ENCODE data around the gene ANKRD40CL.
A peak's percentile ranks its signal among the peaks of the same experiment; 100 is the strongest.

Gene ANKRD40CL

DNA sequence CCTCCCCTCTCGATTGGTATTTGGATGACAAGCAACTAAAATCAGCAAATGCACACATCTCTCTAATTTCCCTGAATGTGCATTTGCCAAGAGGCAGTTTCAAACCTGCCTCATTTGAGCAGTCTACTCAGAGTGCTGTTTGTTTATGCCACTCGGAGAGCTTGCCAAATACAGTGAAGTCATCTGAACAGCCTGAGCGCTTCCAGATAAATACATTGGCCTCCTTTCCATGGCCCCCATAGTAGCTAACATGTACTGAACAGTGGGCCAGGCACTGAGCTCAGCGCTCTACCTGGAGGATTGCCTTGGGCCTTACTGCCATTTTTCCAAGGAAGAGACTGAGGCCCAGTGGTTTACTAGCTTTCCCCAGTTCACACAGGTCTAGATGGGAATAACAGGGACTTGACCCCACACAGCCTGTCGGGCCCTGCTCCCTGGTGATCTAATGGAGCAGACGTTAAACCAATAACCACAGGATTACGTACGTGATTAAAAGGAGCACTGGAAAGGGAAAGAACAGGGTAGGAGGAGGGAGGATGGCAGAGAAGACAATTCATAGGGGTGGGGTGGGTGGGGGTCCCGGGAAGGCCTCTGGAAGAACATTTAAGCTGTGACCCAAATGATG, 18.7 kb upstream of the ANKRD40CL start:
- DNase-seq, result no peak

DNA sequence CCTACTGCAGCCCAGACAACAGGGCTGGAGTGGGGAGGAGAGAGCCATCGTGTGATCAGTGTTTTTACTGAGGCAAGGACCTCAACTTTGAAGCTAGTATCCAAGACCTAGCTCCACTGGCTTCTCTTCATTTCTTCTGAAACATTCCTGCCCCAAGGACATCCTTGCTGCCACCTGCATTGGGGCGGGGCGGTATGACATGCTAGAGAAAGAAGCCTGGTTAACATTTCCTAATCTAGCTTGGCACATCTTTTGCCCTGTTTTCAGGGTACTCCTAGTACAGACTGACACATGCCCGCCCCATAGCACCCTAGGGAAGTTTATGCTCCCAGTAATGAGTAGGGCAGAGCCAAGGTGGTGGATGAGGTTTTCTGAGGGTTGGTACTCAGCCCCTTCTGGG, 17.8 kb upstream of the ANKRD40CL start:
- no peak for DNase-seq

DNA sequence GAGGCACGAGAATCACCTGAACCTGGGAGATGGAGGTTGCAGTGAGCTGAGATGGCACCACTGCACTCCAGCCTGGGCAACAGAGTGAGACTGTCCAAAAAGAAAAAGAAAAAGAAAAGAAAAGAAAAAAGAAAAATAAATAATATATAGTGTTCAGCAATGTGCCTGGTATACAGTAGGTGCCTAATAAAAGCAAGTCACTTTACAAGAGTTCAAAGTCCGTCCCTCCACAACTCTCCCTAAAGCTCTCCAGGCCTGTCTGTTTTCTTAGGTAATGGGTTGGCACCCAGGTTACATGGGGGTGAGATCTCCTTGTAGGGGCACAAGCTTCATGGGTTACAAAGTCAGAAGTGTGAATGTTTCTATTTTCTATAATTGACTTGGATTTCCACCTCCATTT, 16.6 kb upstream of the ANKRD40CL start:
- DNase-seq, result no peak

DNA sequence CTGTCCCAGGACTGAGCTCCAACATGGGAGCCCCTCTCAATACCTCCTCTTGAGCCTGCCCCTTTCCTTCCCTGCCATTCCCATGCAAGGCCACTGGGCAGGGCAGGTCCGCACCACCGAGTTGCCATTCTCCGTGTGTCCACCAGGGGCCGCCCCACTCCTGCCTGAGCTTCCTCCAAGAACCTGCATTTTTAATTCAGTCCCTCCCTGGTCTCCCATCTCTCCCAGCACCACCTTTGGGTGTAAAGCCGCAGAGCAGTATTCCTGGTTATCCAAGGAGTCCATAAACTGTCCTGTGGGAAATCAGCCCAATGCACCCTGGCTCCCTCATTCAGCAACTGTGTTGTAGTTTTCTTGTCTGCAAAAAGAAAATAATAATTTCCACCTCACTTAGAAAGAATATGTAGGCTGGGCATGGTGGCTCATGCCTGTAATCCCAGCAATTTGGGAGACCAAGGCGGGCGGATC, 15.9 kb upstream of the ANKRD40CL start:
- peak; percentile 82 for DNase-seq

DNA sequence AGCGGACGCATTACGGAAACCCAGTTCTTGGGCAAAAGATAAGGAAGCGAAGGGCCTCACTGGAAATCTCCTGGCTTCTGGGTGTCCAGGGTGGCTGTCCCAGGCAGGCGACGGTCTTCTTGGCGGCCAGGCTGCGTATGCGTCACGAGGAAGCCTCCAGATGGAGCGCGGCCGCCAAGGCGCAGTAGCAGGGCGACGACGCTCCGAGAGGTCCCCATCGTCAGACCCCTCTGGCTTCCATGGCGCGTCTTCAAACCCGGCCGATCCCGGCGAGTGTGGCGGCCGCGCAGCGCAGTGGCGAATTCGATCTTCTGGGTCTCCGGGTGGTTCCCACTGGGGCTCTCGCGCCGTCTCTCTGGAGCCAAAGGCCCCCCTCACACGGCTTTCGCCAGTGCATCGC, 13.8 kb upstream of the ANKRD40CL start:
- no peak for DNase-seq

DNA sequence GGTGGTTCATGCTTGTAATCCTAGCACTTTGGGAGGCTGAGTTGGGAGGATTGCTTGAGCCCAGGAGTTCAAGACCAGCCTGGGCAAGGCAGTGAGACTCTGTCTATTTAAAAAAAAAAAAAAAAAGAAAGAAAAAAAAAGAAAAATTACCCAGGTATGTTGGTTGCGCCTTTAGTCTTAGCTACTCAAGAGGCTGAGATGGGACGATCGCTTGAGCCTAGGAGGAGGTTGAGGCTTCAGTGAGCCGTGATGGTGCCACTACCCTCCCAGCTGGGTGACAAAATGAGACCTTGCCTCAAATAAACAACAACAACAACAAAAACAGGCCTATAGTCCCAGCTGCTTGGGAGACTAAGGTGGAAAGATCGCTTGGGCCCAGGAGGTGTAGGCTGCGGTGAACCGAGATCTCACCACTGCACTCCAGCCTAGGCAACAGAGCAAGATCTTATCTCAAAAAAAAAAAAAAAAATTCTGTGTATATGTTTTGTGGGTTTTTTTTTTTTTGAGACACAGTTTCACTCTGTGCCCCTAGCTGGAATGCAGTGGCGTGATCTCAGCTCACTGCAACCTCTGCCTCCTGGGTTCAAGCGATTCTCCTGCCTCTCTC, 12.5 kb upstream of the ANKRD40CL start:
- DNase-seq, result no peak

DNA sequence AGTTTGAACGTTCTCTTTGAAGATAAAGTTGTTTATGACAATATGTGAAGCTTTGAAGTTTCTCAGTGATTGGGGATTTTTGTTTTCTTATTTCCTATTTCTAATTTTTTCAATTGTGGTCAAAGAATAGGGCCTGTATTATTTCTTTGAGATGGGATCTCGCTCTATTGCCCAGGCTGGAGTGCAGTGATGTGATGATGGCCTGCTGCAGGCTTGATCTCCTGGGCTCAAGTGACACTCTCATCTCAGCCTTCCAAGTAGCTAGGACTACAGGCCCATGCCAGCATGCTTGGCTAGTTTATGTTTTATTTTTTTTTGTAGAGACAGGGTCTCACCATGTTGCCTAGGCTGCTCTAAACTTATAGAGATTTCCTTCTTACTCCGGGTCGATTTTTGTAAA, 11.7 kb upstream of the ANKRD40CL start:
- no peak for DNase-seq

DNA sequence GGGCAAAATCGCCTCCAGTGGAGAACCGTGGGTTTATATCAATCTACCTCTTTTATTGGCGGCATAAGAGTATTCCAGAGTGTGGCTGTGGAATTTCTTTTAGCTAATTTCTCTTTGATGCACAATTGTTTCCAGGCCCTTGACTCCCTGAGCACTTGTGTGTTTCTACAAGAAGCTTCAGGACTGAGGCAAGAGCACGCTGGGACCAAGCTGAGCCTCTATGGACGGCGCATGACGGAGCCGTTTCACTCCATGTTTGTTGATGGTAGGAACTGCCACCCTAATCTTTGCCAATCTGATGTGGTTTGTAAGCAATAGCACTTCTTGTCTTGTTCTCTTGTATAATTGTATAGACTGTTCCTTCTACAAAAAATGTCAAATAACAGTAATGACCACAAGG, 11.2 kb upstream of the ANKRD40CL start:
- DNase-seq, result no peak

DNA sequence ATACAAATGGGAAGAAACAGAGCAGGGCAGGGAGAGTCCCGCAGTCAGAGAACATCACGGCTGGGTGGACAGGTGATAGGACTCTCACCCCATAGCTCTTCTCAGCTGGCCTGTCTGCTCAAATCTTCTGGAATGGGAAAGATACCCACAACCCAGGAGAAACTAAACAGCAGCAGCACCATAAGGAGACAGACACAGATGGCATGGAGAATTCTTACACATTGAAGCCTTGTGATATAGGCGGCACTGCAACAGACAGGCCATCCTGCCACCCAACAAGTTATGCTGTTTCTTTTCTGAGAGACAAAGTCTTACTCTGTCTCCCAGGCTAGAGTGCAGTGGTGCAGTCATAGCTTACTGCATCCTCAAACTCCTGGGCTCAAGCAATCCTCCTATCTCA, 8.6 kb upstream of the ANKRD40CL start:
- DNase-seq, result no peak

DNA sequence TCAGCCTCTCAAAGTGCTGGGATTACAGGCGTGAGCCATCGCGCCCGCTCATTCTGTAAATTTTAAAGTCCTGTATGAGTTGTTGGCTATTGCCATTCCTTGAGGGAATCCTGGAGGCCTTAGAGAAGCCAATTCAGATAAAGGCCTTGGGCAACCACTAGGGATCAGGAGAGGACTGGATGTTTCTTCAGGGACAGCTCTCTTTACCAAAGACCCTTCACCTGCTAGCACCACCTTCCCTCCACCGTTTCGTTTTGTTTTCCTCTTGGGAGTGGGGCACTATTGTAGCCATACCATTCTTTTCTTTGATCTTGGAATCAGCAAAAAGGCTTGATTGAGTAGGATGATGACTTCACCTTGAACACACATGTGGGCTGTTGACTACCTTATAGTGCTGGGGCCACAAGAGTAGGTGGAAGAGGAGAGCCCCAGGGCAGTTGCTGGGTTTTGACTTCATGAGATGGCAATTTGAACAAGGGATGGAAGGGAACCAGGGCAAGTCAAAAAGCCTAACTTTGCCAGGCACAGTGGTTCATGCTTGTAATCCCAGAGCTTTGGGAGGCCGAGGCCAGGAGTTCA, 7.0 kb upstream of the ANKRD40CL start:
- DNase-seq, result no peak

DNA sequence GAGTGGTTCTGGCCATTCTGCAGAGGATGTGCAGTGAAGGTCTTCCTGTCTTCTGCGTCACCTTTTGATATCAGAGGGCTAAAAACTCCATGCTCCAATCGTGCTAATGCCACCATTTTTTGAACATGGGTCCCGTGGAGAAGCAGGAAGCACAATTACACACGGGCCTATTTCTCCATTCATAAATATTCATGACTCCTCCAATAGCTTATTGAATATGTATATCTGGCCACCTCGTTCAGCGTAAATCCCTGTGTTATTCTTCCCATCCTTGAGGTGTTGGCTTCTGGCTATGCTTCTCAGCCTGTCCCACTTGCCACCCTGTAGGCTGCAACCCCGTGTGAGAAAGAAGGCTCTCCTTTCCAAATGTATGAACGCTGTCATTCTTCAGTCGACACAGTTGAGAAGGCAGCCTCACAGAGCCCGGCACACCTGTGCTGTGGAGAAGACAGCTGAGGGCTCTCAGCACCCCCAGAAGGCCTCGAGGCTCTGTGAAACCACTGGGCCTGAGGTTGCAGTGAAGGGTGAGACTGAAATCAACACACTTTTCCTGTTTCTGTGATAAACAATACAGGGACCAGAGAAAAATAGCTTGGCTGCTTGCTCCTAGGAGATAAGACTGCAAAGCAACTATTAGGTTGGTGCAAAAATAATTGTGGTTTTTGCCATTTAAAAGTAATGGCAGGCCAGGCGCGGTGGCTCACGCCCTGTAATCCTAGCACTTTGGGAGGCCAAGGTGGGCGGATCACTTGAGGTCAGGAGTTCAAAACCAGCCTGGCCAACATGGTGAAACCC, 4.9 kb upstream of the ANKRD40CL start:
- DNase-seq, result no peak

DNA sequence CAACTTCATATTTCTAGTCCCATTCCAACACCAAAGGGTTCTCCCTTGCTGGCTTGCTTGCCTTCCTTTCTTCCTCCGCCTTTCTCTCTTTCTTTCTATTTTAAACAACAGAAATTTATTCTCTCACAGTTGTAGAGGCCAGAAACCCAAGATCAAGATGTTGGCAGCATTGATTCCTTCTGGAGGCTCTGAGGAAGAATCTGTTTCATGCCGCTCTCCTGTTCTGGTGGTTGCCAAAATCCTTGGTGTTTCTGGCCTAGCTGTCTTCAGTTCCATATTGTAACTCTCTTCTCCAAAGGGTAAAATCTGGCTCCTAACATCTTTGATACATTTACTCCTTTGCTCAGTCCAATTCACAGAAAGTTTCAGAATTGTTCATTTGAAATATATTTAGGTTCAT, 3.0 kb upstream of the ANKRD40CL start:
- no peak for DNase-seq

DNA sequence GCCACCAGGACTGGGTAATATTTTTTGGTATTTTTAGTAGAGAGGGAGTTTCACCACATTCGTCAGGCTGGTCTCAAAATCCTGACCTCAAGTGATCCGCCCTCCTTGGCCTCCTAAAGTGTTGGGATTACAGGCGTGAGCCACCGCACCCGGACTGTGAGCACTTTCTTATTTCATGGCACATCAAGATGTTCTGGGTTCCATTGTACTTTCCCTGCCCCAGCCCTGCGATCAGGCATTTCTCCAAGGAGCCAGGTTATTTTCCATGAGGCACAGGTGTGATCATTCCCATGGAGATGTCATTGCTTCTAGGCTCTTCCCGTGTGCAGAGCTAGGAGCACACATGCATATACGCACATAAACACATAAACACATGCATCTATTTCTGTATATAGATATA, 2.6 kb upstream of the ANKRD40CL start:
- no peak for DNase-seq

DNA sequence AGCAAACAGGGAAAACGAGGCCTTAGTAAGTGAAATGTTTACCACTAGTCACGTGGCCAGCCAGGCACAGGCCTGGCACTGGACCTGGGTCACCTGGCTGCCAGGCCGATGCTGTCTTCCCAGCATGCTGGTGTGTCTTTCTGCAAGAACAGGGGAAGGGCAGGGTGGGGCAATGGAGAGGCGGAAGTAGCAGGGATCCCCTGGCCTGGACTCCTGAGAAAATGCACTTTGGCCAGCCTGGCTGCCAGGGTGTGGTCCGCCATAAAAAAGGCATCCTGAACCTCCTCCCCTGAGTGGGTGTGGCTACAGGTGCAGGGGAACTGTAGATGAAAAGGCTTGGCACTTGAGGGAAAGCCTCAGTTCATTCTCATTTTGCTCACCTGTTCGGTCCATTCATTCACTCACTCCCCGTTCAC, 1.0 kb upstream of the ANKRD40CL start:
- no peak for DNase-seq

DNA sequence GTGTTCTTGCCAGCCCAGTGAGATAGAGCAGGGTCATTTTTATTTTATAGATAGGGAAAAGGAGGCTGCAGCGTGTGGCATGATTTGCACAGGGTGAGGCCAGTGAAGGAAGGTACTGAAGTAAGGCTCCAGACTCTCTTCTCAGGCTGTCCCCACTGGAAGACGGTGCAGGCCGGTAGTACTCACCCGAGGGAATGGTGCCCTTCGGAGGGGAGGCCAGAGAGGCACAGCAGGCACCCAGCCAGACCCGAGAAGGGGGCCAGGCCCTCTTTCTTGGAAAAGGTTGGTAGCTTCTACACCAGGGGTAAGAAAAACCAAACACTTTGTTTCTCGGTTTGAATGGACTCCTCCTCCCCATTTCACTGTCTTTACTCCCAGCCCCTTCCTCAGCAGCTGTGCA, 288 bp downstream of the ANKRD40CL start:
- no peak for DNase-seq

DNA sequence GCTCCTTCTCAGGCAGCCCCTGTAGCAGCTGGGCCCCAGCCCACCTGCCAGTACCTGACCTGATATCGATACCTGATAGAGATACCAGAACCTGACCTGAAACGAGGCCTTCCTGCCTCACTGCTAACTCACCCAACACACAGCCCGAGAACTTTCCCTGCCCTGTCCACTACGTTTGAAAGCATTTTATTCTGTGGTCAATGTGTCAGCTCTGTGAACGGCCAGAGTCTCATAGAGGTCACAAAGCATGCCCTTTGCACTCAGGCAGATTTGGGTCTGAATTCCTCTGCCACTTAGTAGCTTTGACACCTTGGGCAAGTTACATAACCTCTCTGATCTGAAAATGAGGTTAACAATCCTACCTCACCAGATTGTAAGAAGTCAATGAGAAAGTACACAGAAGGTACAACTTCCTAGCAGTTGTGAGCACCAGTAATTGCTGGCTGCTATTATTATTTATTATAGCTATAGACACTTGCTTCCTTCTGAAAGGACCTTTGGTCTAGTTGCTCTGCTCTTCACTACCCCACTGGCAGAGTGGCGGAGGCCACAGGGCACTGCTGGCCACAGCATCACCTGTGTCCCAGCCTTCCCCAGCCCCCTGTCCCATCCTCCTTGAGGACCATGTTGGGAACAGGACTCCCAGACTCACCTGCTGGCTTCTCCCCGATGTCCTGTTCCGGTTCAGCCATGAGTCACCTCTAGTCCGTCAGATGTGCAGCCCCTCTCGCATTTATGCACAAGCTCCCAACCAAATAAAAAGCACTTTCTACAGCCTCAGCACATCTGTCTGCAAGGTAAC, 895 bp downstream of the ANKRD40CL start:
- no peak for DNase-seq

DNA sequence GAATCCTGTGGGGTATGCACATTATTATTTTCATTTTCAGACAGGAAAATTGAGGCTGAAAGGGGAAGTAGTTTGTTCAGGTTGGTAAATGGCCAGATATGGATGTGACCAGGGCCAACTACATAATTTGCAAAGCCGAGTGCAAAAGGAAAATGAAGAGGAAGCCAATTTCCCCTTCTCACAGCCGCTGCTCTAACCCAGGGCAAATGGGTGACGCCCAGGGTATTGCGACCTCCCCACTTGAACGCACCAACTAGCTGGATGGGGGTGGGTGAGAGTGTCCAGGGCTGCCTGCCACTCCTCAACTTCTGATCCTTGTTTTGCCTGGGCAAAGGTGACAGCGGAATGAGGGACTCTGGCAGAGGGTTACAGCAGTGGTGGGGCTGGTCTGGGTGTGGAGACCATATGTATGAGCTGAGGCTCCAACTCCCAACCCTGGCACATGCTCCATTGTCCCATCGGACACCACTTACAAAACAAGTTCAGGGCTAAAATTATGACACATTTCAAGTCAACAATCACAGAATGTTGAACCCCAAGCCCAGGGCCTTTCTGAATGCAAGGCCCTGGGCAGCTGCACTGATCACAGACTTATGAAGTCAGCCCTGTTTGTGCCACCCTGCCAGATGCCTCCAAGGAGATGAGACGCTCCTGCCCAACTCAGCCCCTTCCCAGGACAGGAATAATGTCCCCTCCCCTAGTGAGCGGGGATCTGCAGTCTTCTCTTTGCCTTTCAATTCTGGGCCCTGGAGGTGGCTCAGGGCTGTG, 1.7 kb downstream of the ANKRD40CL start:
- DNase-seq, result no peak

DNA sequence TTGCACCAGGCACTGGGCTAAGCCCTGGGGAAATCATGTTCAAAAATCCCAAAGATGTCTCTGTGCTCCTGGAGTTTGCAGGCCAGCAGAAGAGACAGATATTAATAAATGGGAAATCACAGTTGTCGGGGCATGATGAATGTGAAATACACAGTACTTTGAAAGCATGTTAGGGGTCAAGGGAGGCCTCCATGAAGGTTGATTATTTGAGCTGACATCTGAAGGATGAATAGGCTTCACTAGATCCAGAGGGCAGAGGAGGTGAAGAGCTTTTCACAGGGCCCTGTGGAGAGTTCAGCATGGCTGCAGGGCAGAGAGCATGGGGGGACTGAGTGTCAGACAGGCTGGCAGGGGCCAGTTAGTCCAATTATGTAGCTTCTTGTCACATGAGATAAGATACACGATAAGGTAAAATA, 2.6 kb downstream of the ANKRD40CL start:
- DNase-seq, result no peak

DNA sequence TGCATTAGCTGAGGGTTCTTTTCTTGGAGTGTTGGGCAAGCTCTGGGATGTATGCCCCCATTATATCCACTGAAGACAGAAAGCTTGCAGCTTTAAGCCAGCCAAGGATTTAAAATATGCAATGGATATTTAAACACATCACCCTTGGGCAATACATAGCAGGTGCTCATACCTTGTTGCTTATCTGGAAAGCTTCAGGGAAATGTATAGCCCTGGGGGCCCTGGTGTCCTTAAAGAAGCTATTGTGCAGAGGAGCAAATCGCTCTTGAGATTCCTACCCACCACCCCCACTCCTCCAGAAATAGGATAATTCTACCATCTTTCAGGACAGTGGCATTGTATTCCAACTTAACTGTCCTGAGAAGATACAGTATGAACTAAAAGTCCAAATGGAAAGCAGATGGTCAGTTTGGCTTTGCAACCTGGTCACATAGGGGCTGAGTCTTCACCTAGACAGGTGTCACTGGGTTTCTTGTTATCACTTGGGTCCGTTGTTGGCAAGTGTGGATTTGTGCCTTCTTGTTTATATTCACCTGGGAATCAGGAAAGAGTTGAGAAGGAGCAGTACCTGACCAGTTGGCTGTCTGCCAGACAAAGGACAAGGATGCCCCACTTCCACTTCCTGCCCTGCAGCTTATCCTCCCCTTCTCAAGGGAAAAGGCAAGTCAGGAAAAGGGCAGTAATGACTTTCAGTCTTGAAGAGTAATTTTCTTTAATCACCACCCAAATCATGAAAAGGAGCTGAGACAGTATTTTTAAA, 3.4 kb downstream of the ANKRD40CL start:
- DNase-seq, result no peak

DNA sequence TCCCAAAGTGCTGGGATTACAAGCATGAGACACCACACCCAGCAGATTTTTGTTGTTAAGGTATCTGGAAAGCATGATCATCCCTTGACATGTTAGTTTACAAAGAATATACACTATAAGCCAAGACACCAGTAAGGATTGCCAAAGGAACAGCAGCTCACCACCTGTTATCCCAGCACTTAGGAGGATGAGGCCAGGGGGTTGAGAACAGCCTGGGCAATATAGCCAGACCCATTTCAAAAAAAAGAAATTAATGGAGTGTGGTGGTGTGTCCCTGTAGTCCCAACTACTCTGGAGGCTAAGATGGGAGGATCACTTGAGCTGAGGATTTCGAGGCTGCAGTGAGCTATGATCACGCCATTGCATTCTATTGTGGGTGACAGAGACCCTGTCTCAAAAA, 5.1 kb downstream of the ANKRD40CL start:
- no peak for DNase-seq

DNA sequence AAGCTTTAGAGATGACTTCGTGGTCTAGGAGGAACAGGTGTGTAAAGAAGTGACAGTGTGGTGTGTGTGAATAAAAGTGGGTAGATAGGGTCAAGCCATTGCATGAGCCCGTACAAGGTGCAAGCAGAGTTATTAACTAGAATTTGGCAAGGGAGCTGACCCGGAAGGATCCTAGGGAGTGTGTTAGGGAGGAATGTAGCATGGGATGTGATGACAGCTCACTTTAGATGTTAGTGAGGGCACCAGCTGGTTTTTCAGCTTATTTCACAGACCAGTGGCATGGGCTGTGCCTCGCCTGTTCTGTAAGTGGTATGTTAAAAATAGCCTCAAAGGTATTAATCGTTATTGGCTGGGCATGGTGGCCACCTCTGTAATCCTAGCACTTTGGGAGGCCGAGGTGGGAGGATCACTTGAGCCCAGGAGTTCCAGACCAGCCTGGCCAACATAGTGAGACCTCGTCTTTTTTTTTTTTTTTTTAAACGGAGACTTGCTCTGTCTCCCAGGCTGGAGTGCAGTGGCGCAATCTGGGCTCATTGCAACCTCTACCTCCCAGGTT, 8.3 kb downstream of the ANKRD40CL start:
- no peak for DNase-seq
